ENCODE measurements around the gene ADORA2A.

The ADORA2A gene

DNA sequence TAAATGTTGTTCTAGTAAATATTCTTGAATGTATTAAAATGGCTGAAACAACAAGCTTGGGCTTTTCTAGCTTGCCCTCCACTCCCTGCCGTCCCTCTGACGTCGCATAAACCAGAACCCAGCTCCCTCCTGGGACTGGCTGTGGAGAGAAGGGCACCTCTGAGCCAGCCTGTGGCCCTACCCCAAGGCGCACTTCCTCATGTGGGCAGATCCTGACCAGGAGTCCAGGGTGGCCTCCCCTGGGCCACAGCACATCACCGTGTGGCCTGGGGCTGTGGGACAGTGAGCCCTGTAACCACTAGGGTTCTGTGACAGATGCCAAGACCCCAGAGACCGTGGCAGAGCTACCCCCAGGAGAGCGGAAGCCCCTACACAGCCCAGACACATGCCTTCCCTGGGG, 10.2 kb upstream of the ADORA2A start:
- H3K4me3 ChIP-seq (ENCODE audit: low read depth, low read length): no peak overlapping the region

DNA sequence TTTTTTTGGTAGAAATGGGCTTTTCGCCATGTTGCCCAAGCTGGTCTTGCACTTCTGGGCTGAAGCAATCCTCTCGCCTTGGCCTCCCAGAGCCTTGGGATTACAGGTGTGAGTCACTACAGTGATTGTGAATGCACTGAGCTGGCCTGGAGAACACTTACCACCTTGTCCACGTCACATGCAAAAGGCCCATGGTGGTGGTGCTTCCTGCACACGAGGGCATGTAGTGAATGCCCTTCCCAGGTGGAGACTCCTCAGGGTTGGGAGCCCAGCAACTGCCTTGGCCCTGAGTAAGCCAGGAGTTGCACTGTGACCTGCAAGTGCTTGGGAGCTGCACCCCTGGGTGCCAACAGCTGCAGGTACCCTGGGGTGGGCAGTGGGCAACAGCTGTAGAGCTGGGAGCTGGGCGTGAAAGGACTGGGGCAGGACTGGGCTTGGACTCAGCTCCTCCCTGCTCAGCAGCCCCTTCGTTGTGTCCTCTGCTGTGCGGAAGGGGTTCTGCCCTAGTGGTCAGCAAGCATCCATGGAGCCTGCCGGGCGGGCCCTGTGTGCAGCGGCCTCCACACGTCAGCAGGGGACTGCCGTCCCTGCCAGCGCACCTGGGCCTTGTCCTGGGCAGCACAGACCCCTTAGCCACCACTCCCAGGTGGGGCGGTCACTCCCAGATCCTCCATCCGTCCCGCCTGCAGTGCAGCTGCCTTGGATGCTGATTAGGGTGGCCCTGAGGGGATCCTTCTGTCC, 9.3 kb upstream of the ADORA2A start:
- H3K4me3 ChIP-seq (ENCODE audit: low read depth, low read length): no peak overlapping the region

GRCh38 chr22:24418786-24419474, 8.5 kb upstream of the ADORA2A start:
- H3K4me3 ChIP-seq (ENCODE audit: low read depth, low read length): no peak overlapping the region

GRCh38 chr22:24419475-24419850, 7.9 kb upstream of the ADORA2A start:
- H3K4me3 ChIP-seq (ENCODE audit: low read depth, low read length): no peak overlapping the region

DNA sequence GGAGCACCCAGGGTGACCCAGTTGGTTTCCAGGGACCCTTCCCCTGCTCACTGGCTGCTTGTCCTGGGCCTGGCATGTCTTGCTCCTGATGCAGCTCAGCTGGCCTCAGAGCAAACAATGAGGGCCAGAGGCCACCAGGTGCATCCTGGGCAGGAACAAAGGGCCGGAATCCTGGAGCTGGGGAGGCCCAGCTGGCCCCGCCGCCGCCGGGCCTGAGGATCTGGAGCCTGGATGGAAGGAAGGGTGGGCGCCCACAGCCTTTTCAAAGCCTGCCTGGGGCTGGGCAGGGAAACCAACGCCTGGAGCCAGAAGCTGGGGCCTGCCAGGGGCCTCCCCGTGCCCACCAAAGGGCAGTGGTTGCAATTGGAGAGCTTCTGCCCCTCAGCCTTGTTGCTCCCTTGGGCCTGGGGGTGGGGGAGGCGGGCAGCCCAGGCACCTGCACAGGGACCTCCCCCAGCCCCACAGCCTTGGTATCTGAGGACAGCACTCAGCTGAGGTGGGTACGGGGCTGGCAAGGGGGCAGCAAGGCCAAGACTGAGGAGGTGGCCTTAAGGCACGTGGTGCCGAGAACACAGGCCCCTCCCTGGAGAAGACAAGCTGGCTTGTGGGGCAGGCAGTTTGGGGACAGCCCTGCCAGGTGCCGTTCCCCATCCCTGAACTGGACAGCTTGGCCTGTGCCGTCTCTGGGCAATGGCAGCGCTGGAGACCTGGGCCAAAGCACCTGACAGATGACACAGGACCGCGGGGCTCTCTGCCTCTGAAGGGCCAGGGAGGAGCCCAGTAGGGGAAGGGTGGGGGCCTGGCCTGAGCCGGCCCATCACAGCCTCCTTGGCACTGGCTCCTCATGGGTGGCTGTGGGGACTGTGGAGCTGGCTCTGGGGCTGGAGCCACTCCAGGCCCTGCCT, 7.1 kb upstream of the ADORA2A start:
- no peak overlapping the region for H3K4me3 ChIP-seq (ENCODE audit: low read depth, low read length)

DNA sequence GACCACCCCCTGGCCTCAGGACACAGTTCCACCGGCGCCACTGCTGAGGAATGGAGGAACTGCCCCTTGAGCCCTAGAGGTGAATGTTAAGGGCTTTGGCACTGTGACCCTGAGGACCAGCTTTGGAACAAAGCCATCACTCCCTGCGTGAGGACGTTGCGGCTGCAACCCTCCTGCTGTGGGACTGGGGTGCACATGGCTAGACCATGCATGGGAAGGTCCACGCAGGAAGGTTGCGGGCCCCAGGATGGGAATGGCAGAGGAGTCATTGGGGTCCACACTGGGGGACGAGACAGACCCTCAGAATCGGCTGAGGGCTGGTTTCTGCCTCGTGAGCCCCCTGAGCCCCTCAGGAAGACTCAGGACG, 6.4 kb upstream of the ADORA2A start:
- H3K4me3 ChIP-seq (ENCODE audit: low read depth, low read length): no peak overlapping the region

GRCh38 chr22:24421428-24421931, 5.9 kb upstream of the ADORA2A start:
- H3K4me3 ChIP-seq (ENCODE audit: low read depth, low read length): no peak overlapping the region

GRCh38 chr22:24422102-24422665, 5.2 kb upstream of the ADORA2A start:
- no peak overlapping the region for H3K4me3 ChIP-seq (ENCODE audit: low read depth, low read length)

DNA sequence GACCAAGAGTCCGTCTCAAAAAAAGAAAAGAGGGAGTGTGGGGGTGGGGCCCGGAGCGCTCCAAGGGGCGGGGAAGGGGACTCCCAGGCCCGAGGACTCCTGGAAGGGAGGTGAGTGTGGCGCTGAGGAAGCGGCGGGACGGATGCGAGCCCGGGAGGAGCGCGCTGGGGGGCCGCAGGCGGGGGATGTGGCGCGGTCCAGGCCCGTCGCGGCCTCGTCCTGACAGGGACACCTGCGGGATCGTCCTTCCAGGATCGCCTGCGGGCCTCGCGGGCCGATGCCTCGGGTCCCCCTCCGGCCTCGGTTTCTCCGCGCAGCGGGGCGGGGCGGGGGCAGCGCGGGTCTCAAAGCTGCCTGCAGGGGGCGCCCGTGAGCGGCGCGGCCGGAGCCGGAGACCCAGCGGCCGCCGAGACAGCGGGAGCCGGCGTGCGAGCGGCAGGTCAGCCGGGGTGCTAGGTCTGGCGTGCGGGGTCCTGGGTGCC, 3.8 kb upstream of the ADORA2A start:
- H3K4me3 ChIP-seq (ENCODE audit: low read depth, low read length): peak overlapping the region; percentile 21

DNA sequence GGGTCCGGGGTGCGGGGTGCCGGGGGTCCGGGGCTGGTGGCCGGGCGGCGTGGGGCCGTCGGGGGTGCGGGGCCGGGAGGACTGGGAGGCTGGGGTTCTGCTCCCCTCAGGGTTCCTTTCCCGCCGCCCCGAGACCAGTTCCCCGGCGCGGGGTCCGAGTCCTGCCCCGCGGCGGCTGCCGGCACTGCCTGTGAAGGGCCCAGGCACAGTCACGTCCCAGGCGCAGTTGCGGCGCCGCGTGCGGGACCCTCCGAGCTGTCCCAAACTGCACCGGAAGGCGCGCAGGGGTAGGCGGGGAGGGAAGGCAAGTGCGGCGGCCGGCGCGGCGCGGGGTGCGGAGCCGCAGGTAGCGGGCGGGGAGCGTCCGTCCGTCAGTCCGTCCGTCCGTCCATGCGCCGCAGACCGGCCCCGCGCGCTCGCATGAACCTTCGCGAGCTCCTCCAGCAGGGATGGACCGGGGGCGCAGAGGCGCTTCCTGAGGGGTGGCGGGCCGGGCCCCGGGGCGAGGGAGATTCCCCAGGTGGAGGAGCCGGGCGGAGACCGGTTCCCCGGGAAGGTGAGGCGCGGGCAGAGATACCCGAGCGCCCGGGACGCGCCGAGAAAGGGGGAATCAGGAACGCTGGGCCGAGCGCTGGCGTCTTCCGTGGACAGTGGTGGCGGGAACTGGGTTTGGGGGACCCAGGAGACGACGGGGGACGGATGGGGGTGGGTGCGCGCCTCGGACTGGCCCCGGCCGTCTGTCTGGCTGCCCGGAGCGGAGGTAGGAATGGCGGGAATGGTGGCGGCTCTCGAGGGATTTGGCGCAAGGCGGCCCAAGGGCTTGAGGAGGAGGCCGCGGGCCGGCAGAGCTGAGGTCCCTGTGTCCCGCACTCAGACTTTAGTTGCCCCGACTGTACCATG, 3.1 kb upstream of the ADORA2A start:
- H3K4me3 ChIP-seq (ENCODE audit: low read depth, low read length): peak overlapping the region; percentile 33

DNA sequence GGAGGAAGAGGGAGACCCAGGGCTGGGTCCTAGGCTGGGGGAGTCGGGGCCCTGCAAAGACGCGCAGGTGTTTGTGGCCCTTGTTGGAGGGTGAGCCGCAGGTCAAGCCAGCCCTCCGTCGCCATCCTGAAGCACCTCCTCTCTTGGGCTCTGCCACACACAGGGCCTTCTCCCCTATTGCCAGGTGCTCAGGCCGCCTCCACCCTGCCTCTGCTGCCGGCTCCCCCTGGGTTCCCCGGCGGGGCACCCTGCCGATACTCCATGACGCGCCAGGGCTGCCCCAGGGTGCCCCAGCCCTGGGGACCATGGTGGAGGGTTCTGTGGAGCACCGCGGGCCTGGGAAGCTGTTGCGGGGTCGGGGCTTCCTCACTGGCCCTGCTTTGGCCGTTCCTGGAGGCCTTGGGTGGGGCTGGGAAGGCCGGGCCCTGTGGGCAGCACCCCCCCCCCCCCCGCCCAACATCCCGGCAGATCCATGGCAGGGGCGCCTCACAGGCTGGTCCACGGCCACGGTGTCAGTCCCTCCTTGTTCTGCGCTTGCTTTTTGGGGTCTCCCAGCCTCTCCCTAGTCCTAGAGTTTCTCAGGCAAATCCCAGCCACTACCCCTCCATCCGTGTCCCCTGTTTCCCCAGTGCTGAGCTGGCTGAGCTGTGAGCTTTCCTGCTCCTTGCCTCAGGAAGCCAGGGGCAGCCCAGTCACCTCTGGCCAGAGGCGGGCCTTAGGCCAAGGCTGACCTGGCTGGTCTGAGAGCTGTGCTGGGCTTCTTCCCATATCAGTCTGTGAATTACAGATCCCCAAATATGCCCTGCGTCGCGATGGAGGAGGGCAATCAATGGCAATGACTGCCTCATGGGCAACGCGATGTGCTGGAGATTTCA, 2.3 kb upstream of the ADORA2A start:
- no peak overlapping the region for H3K4me3 ChIP-seq (ENCODE audit: low read depth, low read length)

DNA sequence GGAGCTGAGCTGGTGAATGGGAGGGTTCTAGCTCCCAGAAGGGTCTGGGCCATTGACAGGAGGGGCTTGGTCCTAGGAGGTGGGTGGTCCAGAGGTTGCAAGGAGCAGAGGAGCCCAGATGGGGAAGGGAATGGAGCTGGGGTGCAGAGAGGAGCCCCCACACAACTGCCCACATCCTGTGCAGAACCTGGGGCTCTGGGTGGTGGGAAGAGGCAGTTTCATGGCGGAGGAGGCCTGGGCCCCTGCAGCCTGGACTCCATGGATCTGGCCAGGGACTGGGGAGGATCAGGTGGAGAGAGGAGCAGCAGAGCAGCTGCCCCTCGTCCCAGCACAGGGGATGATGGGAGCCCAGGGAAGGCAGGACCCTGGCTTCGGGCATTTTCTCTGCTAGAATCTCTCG, 963 bp upstream of the ADORA2A start:
- no peak overlapping the region for H3K4me3 ChIP-seq (ENCODE audit: low read depth, low read length)

- H3K4me3 ChIP-seq (ENCODE audit: low read depth, low read length): no peak overlapping the region
Observed at GRCh38 chr22:24426851-24427499, 424 bp upstream of the ADORA2A start.

GRCh38 chr22:24428751-24429410, 1.5 kb downstream of the ADORA2A start:
- no peak overlapping the region for H3K4me3 ChIP-seq (ENCODE audit: low read depth, low read length)

- H3K4me3 ChIP-seq (ENCODE audit: low read depth, low read length): no peak overlapping the region
Observed at GRCh38 chr22:24429411-24430365, 2.3 kb downstream of the ADORA2A start.

GRCh38 chr22:24430431-24431308, 3.3 kb downstream of the ADORA2A start:
- H3K4me3 ChIP-seq (ENCODE audit: low read depth, low read length): no peak overlapping the region
